ENCODE measurements around the gene NCK2. TPM values are rescaled to one million over a fixed set of nuclear protein-coding genes. Genes with fewer than 3 reads are reported as not detected.

Gene NCK2
- total and polyA plus RNA-seq, 4 donors, result 19.3 to 54.4 (median 33.9) TPM

DNA sequence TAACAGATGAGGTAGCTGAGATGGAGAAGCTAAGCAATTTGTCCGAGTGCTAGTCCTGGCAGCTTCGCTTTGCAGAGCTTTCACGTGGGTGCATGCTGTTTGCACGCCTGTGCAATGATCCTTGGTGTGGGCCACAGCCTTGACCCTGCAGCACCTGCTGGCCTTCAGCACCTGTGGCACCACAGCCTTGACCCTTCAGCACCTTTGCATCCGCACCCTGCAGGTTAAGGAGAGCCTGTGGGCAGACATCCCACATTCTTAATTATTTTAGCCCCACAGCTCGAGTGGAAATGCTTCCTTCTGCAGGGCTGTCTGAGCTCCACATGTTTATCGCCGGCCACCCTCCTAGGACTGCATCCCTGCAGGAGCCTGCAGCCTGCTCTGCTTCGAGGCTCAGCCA, 19.3 kb downstream of the NCK2 start:
- no peak for ATAC-seq (ENCODE audit: insufficient read depth, low FRiP score)

DNA sequence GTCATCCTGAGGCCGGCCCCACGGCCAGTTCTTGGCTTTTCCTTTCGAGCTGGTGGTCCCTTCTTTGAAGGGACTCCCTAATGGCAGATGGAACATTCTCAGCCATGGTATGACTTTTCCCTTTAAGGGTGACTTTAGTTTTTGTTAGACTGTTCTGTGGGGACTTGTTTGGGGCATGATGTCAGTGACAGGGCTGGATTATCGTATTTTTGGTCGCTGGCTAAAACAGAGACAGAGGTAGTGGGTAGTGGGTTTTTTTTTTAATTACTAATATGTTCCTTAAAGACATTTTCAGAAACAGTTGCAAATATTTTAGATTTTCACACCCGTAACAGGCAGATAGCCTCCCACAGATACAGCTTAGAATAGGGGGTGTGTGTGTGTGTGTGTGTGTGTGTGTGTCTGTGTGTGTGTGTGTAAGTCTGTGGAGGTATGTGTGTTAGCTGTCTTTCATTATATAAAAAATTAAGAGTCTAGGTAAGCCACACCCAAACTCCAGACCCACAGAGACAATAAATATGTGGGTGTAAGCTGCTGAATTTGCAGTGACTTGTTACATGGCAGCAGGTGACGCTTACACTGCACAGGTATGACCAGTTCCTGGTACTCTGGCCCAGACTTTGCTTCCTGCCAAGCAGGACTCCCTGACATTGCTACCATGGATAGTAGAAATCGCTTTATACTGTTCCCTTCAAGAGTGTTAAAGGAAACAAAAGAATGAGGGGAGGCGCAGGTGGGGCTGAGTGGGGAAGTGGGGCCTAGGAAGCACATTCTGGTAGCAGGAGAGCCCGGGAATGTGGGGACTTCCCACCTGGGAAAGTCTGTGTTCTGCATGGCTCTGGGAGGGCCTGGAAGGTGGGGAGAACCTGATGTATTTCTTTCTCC, 20.9 kb downstream of the NCK2 start:
- Histone ChIP-seq H3K4me1 (ENCODE audit: control insufficient read depth in 5 of 5, insufficient read depth in 5 of 5, low read length in 5 of 5) (peaks cover 0 to 14% (median 0%) of the 10 kb centered on the region in 5 donors), H3K9ac (ENCODE audit: insufficient read depth in 1 of 2, low read length in 2 of 2) (no peak overlapping the region), H3K27me3 (ENCODE audit: control insufficient read depth in 3 of 3, insufficient read depth in 3 of 3, low read length in 2 of 3) (no peaks in the 10 kb centered on the region), H3K36me3 (ENCODE audit: control insufficient read depth in 4 of 4, insufficient read depth in 4 of 4, low read length in 4 of 4) (peaks cover 0 to 17% (median 2%) of the 10 kb centered on the region in 4 donors), H3K27ac (ENCODE audit: low read depth in 1 of 2, low read length in 1 of 2) (no peak overlapping the region), H3K4me3 (no peak overlapping the region), H3K9me3 (ENCODE audit: control insufficient read depth in 4 of 4, insufficient read depth in 3 of 4, low read length in 3 of 4) (no peaks in the 10 kb centered on the region)
- ATAC-seq (ENCODE audit: insufficient read depth, low FRiP score) (no peak), DNase-seq (no peak)
- TF ChIP-seq, protein P1, sequence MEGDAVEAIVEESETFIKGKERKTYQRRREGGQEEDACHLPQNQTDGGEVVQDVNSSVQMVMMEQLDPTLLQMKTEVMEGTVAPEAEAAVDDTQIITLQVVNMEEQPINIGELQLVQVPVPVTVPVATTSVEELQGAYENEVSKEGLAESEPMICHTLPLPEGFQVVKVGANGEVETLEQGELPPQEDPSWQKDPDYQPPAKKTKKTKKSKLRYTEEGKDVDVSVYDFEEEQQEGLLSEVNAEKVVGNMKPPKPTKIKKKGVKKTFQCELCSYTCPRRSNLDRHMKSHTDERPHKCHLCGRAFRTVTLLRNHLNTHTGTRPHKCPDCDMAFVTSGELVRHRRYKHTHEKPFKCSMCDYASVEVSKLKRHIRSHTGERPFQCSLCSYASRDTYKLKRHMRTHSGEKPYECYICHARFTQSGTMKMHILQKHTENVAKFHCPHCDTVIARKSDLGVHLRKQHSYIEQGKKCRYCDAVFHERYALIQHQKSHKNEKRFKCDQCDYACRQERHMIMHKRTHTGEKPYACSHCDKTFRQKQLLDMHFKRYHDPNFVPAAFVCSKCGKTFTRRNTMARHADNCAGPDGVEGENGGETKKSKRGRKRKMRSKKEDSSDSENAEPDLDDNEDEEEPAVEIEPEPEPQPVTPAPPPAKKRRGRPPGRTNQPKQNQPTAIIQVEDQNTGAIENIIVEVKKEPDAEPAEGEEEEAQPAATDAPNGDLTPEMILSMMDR (IDR thresholded peaks at IDR 0.05; ENCODE audit: control extremely low read depth, extremely low read depth), result no peak
- WGBS, 2 donors, result 86 to 92% methylated on average over 10 of the region's 10 CpGs

More for the DNA sequence above, 19.3 kb downstream of the NCK2 start:
- H3K9me3 ChIP-seq (ENCODE audit: control insufficient read depth in 4 of 4, insufficient read depth in 3 of 4, low read length in 3 of 4), result no peaks in the 10 kb centered on the region
- H3K4me1 ChIP-seq (ENCODE audit: control insufficient read depth in 5 of 5, insufficient read depth in 5 of 5, low read length in 5 of 5), result peaks cover 0 to 14% (median 0%) of the 10 kb centered on the region in 5 donors
- H3K9ac ChIP-seq (ENCODE audit: insufficient read depth in 1 of 2, low read length in 2 of 2), result no peak overlapping the region
- no peak overlapping the region for H3K27ac ChIP-seq (ENCODE audit: low read depth in 1 of 2, low read length in 1 of 2)
- TF ChIP-seq, protein P1 (IDR thresholded peaks at IDR 0.05; ENCODE audit: control extremely low read depth, extremely low read depth), result no peak
- no peaks in the 10 kb centered on the region for H3K27me3 ChIP-seq (ENCODE audit: control insufficient read depth in 3 of 3, insufficient read depth in 3 of 3, low read length in 2 of 3)
- no peak overlapping the region for H3K4me3 ChIP-seq
- H3K36me3 ChIP-seq (ENCODE audit: control insufficient read depth in 4 of 4, insufficient read depth in 4 of 4, low read length in 4 of 4), result peaks cover 0 to 17% (median 2%) of the 10 kb centered on the region in 4 donors
- no peak for DNase-seq
- WGBS, 2 donors, result 74 to 83% methylated on average over 9 of the region's 9 CpGs

DNA sequence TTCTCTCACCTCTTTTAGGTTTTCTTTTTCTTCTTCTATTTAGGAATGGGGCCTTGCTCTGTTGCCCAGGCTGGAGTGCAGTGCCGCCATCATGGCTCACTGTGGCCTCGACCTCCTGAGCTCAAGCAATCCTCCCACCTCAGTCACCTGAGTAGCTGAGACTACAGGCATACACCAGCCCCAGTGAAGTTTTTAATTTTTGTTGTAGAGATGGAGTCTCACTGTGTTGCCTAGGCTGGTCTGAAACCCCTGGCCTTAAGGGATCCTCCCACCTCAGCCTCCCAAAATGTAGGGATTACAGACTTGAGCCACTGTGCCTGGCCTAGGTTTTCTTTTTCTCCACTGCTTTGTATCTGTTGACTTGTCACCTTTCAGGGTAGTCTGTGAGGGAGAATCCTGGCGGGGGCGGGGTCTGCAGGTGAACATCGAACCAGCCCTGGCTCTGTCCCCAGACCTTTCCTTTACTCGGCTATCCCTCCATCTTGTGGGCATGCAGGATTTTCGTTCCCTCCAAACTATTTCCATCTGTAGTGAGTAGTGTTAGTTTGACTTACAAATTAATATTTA, 21.7 kb downstream of the NCK2 start:
- Histone ChIP-seq H3K9me3 (ENCODE audit: control insufficient read depth in 4 of 4, insufficient read depth in 3 of 4, low read length in 3 of 4) (no peaks in the 10 kb centered on the region), H3K27me3 (ENCODE audit: control insufficient read depth in 3 of 3, insufficient read depth in 3 of 3, low read length in 2 of 3) (no peaks in the 10 kb centered on the region), H3K36me3 (ENCODE audit: control insufficient read depth in 4 of 4, insufficient read depth in 4 of 4, low read length in 4 of 4) (peaks cover 0 to 17% (median 2%) of the 10 kb centered on the region in 4 donors), H3K9ac (ENCODE audit: insufficient read depth in 1 of 2, low read length in 2 of 2) (no peak overlapping the region), H3K27ac (ENCODE audit: low read depth in 1 of 2, low read length in 1 of 2) (no peak overlapping the region), H3K4me1 (ENCODE audit: control insufficient read depth in 5 of 5, insufficient read depth in 5 of 5, low read length in 5 of 5) (peaks cover 0 to 11% (median 0%) of the 10 kb centered on the region in 5 donors), H3K4me3 (no peak overlapping the region)
- WGBS, 2 donors, result 96% methylated on average over 7 of the region's 7 CpGs
- TF ChIP-seq, protein P1 (IDR thresholded peaks at IDR 0.05; ENCODE audit: control extremely low read depth, extremely low read depth), result no peak
- no peak for ATAC-seq (ENCODE audit: insufficient read depth, low FRiP score)
- no peak for DNase-seq
